ENCODE measurements around the gene BRD7. TPM values are rescaled to one million over a fixed set of nuclear protein-coding genes. Genes with fewer than 3 reads are reported as not detected.

Gene BRD7
- total and polyA plus RNA-seq, 2 of the 13 experiments (the other 11 are each of a cell fraction or from before 2014, with no cell fraction given), result 82.3 to 149 TPM

- TF ChIP-seq HMGXB4 (CRISPR knock-in tag; IDR thresholded peaks at IDR 0.05; ENCODE audit: borderline replicate concordance in 1 of 2, low read depth in 1 of 2) (peak in 1 of 2 experiments; percentile 36; a peak in 2 of 4 replicates), ZUFSP (CRISPR knock-in tag; IDR thresholded peaks at IDR 0.05; ENCODE audit: borderline replicate concordance) (no peak), SATB2 (CRISPR knock-in tag; IDR thresholded peaks at IDR 0.05) (no peak), NR2C2 (CRISPR knock-in tag; IDR thresholded peaks at IDR 0.05; ENCODE audit: borderline replicate concordance) (no peak), THAP9 (CRISPR knock-in tag; IDR thresholded peaks at IDR 0.05; ENCODE audit: borderline replicate concordance) (no peak), ZNF33B (CRISPR knock-in tag; IDR thresholded peaks at IDR 0.05) (no peak), IRF2 (CRISPR knock-in tag; IDR thresholded peaks at IDR 0.05) (peak; percentile 63), ZNF484 (CRISPR knock-in tag; IDR thresholded peaks at IDR 0.05; ENCODE audit: borderline replicate concordance, low read depth) (no peak), TGIF2 (CRISPR knock-in tag; IDR thresholded peaks at IDR 0.05) (no peak; the same call in 1 of the 2 replicates), ZNF749 (CRISPR knock-in tag; IDR thresholded peaks at IDR 0.05; ENCODE audit: borderline replicate concordance) (no peak), MBNL3 (CRISPR knock-in tag; conservative IDR thresholded peaks at IDR 0.05) (no peak), ZNF691 (CRISPR knock-in tag; IDR thresholded peaks at IDR 0.05; ENCODE audit: borderline replicate concordance, low read depth) (no peak), GPBP1L1 (CRISPR knock-in tag; IDR thresholded peaks at IDR 0.05) (no peak), PHF5A (CRISPR knock-in tag; IDR thresholded peaks at IDR 0.05; ENCODE audit: low read depth, unreplicated experiment) (no peak), SRSF1 (optimal IDR thresholded peaks at IDR 0.05; ENCODE audit: low read depth, low read length) (no peak), EZH2 (conservative IDR thresholded peaks at IDR 0.05; ENCODE audit: low read depth, low read length) (no peak), ZFP1 (CRISPR knock-in tag; IDR thresholded peaks at IDR 0.05) (no peak), ZNF564 (CRISPR knock-in tag; IDR thresholded peaks at IDR 0.05) (no peak), RXRA (CRISPR knock-in tag; IDR thresholded peaks at IDR 0.05) (0 out of 2 replicates have a peak, but pooled peaks have one; percentile 41), MBD4 (IDR thresholded peaks at IDR 0.05; ENCODE audit: borderline replicate concordance, low read length) (no peak), ZNF256 (CRISPR knock-in tag; conservative IDR thresholded peaks at IDR 0.05) (no peak)
Observed at GRCh38 chr16:50381679-50382440, 13.1 kb upstream of the BRD7 start (continued).

All from HepG2 (cell line).